ENCODE data around the gene C3orf70.

The C3orf70 gene

DNA sequence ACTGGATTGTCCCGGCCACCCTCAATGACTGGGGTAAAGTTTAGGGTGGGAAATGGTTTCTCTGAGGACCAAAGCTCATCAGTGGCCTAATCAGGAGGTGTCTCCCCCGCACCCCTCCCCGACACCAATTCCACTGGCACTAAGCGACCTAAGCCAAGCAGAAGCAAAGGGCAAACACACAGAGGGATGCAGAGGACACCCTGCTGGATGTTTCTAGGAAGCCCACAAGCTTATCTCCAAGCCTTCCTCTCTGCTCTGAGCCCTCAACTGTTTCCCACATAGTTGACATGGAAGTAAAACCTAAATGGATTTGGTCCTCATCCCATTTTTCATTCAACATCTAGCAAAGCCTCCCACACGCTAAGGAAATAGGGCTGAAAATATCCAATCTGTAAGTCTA is 68.5 kb downstream of the C3orf70 start:
- DNase-seq, result no peak

DNA sequence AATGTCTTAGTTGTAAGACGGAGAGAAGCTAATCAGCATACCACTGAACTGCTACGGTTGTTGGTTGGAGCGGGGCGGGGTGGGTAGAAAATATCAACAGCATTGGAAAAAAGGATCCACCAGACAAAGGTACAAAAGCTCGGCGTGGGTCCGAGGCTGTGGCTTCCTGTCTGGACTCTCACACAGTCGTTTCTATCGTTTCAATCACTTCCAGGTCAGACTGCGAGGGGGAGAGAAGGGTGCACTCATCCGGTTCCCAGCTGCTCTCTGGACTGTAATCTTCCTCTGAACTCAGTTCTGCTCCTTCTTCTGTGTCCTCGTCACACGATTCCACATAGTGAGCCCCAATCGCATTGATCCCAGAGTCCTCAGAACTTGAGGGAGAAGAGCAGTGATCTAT is 70.0 kb downstream of the C3orf70 start:
- DNase-seq, result no peak

GRCh38 chr3:185082149-185082548 is 70.7 kb downstream of the C3orf70 start:
- DNase-seq, result no peak

DNA sequence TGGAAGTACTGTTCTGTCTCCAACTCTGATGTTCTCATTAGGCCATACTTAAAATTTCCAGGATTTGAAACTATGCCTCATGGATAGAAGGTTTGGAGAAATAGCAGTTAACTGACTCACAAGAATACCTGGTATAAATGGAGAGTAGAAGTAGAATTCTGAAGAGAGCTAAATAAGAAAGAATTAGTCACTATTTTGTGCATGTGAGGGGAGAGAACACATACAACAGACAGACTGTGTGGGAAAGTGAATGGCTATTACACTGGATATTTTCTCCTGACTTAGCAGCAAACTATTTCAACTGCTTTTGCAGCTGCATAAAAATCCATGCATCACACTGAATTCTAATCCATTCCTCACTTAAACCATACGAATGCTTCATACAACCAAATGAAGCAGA is 71.3 kb downstream of the C3orf70 start:
- no peak for DNase-seq

DNA sequence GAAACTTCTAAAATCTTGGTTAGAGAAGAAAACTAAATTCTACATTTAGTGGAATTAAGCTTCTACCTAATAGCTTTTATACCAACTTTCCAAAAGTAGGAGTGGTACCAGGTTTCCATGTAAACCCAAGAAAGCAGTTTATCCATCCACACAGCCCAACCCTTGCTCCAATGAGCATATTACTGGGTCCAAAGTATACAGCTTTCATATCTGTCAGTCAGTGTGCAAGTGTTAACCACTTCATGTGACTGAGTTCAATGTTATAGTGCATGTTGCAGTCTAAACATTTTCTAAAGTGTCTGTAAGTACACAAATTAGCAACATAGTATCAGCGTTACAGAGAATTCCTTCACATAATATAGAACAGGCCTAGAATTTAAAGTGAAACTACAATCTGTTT is 73.2 kb downstream of the C3orf70 start:
- DNase-seq, result no peak

DNA sequence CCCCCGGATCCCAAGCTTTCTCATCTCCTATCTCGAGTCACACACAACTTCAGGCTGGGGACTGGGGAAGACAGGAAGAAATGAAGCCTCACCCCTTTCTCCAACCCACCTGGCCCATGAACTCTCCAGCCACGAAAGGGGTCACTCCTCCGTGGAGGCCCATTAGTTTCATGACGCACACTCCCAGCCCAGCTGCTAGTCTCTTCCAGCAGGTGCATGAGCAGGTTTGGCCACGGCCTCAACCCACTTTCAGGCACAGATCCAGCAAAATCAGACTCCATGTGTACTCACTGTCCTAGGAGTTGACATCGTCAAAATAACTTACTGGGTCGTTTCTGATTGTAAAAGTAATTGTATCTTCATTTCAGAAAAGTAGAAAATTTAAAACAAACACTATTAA is 76.6 kb downstream of the C3orf70 start:
- DNase-seq, result no peak

DNA sequence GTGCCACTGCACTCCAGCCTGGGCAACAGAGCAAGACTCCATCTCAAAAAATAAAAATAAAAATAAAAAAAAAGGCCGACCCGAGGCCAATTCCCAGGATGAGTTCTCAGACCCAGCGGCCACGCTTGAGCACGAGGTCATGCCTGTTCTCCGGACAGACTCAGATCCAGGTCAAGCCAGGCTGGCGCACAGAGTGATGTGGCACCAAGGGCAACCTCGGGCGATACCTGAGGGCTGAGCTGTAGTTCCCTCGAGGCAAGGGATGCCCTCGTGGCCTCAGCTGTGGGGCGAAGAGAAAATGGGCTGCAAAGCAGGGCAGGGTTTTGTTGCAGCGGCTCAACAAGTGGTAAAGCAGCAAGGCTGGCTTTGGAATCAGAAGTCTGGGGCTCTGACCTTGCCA is 77.3 kb downstream of the C3orf70 start:
- no peak for DNase-seq

DNA sequence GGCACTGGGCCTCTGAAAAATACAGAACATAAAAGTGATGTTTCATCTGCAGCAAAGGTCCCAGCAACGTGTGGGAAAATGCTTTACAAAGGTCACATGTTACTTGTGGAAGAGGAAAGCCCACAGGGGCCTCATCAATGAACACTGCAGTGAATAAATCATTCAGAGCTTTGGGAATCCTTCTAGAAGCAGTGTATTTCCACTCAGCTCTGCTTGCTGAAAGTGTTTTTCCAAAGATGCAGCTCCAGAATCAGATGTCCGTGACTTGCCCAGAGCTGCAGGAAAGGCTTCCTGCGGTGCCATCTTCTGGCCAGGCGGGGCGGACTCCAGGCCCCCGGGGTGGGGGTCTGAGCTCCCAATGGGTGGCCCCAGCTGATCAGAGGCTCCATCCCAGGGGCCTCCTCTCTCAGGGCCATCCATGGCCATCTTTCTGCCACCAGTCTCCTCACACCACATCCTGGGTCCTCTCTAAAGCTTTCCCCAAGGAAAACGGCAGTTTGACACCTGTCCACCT is 81.5 kb downstream of the C3orf70 start:
- no peak for DNase-seq

DNA sequence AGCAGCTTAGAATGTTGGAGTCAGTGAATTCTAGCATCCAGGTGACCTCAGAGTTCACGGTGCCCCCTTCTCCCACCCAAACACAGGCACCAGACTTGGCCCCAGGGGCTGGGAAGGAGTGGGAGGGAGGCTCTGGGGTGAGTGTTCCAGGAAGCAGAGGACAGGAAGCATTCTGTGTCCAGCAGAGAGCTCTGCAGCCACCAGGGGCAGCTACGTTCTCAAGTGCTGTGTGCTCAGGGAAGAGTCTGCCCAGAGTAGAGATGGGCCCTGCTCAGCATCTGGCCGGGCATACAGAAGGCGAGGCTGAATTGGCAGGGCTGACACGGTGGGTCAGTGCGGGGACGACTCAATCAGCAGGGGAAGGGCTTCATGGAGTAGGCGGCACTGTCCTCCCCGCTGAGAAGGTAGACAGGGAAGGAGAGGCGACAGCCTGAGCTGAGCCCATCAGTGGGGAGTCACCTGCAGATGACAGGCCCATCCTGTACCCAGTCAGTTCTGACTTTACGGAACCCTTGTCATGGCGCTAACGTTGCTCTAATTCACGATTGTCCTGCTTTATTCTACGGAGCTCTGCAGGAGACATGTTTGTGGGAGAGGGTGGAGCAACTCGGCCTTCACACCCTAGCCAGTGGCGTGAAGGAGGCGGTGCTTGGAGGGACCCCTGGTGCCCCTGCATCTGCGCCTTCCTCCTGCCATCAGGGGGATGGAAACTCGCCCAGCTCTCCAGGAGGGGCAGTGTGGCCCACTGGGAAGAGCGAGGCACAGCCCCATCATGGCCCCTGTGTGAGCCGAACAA is 82.2 kb downstream of the C3orf70 start:
- no peak for DNase-seq

GRCh38 chr3:185069037-185070030 is 83.5 kb downstream of the C3orf70 start:
- DNase-seq, result peak; percentile 11

DNA sequence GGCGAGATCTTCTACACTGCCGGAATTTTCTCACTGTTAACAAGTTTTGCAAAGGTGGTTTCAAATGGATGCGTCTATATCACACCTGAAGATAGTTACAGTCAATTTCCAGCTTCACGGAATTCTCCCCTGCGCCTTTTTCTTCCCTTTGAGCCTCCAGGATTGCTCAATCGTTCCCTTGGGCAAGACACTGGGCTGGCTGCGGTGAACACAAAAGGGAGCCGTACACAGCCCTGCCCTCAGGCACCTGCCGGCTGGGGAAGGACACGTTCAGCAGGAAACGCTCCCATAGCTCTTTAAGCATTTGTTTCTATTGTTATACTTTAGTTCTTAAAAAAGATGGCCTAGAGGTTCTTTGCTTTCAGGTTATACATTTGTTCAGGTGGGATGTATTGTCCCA is 85.7 kb downstream of the C3orf70 start:
- no peak for DNase-seq

- DNase-seq, result no peak
Measured at GRCh38 chr3:185066251-185066650, 86.6 kb downstream of the C3orf70 start.

GRCh38 chr3:185065059-185065458 is 87.8 kb downstream of the C3orf70 start:
- no peak for DNase-seq

DNA sequence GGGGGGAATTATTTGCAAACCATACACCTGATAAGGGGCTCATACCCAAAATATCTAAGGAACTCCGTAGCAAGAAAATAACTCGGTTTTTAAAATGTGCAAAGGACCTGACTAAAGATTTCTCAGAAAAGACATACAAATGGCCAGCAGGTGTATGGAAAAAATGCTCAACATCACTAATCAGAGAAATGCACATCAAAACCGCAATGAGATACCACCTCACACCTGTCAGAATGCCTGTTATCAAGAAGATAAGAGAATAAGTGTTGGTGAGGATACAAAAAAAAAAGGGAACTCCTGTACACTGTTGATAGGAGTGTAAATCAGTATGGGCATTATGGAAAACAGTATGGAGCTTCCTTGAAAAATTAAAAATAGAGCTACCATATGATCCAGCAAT is 89.4 kb downstream of the C3orf70 start:
- no peak for DNase-seq

GRCh38 chr3:185062191-185062590 is 90.7 kb downstream of the C3orf70 start:
- DNase-seq, result no peak

- no peak for DNase-seq
Measured at GRCh38 chr3:185060655-185061054, 92.2 kb downstream of the C3orf70 start.

DNA sequence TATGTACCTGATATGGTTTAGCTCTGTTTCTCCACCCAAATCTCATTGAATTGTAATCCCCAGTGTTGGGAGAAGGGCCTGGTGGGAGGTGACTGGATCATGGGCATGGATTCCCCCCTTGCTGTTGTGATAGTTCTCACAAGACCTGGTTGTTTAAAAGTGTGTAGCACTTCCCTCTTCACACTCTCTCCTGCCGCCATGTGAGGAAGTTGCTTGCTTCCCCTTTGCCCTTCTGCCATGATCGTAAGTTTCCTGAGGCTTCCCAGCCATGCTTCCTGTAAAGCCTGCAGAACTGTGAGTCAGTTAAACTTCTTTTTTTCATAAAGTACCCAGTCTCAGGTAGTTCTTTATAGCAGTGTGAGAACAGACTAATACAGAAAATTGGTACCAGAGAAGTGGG is 93.1 kb downstream of the C3orf70 start:
- no peak for DNase-seq

GRCh38 chr3:185058796-185059195 is 94.1 kb downstream of the C3orf70 start:
- DNase-seq, result no peak

DNA sequence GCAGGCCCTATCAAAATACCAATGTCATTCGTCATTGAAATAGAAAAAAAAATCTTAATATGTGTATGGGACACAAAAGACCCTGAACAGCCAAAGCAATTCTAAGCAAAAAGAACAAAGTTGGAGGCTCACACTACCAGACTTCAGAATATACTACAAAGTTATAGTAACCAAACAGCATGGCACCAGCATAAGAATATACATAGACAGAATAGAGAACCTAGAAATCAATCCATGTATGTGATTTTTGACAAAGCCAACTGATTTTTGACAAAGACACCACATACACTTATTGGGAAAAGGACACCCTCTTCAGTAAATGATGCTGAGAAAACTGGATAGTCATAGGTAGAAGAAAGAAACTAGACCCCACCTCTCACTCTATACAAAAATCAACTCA is 95.0 kb downstream of the C3orf70 start:
- DNase-seq, result no peak

DNA sequence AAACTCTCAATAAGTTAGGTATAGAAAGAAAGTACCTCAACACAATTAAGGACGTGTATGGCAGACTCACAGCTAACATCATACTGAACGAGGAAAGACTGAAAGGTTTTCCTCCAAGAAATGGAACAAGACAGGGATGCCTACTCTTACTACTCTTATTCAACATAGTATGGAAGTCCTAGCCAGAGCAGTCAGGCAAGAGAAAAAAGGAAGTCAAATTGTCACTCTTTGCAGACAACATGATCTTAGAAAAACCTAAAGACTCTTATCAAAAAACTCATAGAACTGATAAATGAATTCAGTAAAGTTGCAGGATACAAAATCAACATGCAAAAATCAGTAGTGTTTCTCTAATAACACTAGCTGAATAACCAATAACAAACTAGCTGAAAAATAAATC is 96.0 kb downstream of the C3orf70 start:
- DNase-seq, result no peak

DNA sequence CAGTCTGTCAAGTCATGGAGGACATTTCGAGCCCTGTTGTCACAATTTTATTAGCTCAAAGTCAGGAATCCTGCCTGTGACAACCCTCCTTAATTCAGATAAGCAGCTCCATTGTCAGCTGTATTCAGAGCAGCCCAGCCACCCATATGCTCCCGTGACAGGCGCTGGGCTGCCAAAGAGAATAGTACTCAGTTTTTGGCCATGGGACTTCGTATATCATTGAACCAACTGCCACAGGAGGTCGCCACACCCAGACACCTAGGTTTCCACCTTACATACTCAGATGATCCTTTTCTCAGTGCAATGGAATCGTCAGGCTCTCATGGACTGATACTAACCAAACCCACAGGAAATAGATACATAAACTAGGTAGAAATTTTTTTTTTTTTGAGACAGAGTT is 100.2 kb downstream of the C3orf70 start:
- DNase-seq, result no peak

DNA sequence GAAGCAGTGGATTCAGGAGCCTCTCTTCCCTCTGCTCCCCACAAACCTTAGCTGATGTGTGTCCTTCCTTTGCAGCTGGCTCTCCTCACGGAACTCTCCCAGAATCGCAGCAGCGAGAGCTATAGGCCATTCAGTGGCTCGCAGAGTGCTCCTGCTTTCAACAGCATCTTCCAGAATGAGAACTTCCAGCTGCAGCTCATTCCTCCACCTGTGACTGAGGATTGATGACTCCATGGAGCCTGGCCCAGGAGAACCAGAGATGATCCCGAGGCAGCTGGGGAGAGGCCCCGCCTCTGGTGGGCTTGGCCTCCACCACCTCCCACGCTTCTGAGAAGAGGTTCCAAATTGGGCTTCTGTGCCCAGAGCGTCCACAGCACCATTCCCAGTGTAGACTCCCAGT is 101.1 kb downstream of the C3orf70 start:
- no peak for DNase-seq

- no peak for DNase-seq
Measured at GRCh38 chr3:185049710-185050109, 103.2 kb downstream of the C3orf70 start.

DNA sequence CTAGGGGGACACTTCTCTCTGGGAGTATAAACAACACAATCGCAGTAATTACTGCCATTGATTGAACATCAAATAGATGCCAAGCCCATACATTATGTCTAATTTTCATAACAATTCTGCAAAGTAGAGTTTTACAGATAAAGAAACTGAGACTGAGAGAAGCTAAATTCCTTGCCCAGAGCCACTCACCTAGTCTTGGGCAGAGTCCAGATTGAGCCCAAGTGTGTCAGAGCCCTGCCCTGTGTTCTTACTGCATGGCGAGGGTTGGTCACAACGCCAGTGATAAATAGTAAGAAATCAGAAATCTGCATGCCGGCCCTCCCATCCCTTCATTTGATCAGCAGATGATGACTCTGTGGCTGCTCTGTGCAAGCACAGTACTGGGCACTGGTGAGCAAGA is 106.3 kb downstream of the C3orf70 start:
- no peak for DNase-seq
